Measurements from ENCODE around the gene CASP2. TPM values are rescaled to one million over a fixed set of nuclear protein-coding genes. Genes with fewer than 3 reads are reported as not detected.

Gene CASP2
- total and polyA plus RNA-seq, 2 of the 8 experiments (the other 6 are each of a cell fraction or from before 2014, with no cell fraction given) = 23.7 to 35.3 TPM

DNA sequence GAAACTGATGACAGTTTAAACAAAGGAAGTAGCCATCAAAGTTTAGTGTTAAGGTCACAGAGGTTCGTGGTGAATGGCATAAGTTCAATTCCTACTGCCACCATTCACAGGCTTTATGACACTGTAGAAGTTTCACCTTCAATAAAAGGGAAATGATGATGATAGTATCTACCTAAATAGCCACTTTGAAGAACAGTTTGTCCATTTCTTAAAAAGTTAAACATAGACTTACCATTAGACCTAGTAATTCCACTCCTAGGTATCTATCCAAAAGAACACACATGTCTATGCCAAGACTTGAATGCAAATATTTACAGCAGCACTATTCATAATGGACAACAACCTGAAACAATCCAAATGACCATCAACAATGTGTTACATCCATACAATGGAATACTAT is 43.8 kb upstream of the CASP2 start:
- H3K79me2 ChIP-seq (ENCODE audit: control insufficient read depth in 1 of 2, insufficient read depth in 2 of 2, low read length in 2 of 2) = no peaks in the 10 kb centered on the region
- no peaks in the 10 kb centered on the region for H3K79me1 ChIP-seq (ENCODE audit: low read depth, low read length)
- no peak overlapping the region for H3K4me3 ChIP-seq (ENCODE audit: extremely low read depth in 1 of 4, insufficient read depth in 2 of 4, low read depth in 3 of 4, low read length in 4 of 4)
- ChIA-PET CTCF (ENCODE audit: partially characterized antibody) (interaction anchor here (0.6 to 6.5 kb wide), 6 partner anchors 11 to 277 kb away, joined by 3 to 91 read pairs (median 5); no protein-coding TSS in a partner anchor), POLR2A (ENCODE audit: partially characterized antibody) (no interaction called here)
- no peak overlapping the region for H3K9ac ChIP-seq (replicated peaks in 1 of 4; ENCODE audit: extremely low read depth in 1 of 4, low read depth in 3 of 4, low read length in 3 of 4)
- FAIRE-seq = no peak
- WGBS, 2 experiments (ENCODE audit: extremely low coverage in 1 of 2, insufficient coverage in 1 of 2, insufficient read length in 1 of 2, insufficient replicate concordance in 2 of 2, low coverage in 1 of 2, low lambda C conversion rate in 2 of 2, missing lambda C conversion rate in 1 of 2) = 100% methylated on average over 1 of the region's 1 CpG; no CpG with 5 or more reads in 1 of the 2 experiments
- no peak overlapping the region for H3K56ac ChIP-seq (replicated peaks; ENCODE audit: insufficient read length, low read depth, low read length)
- no peak overlapping the region for H2BK20ac ChIP-seq (ENCODE audit: low read length)
- H3K23me2 ChIP-seq (ENCODE audit: low read depth, low read length) = no peaks in the 10 kb centered on the region
- no peaks in the 10 kb centered on the region for H4K20me1 ChIP-seq (replicated peaks in 1 of 2; ENCODE audit: control insufficient read depth in 1 of 2, insufficient read depth in 2 of 2, low read length in 2 of 2)
- H2BK15ac ChIP-seq (ENCODE audit: low read length) = no peak overlapping the region
- H4K5ac ChIP-seq (ENCODE audit: insufficient read length, low read depth, low read length) = no peak overlapping the region
- H3K4me1 ChIP-seq (replicated peaks in 1 of 4; ENCODE audit: control insufficient read depth in 3 of 4, insufficient read depth in 4 of 4, low read length in 3 of 4) = no peaks in the 10 kb centered on the region
- no peaks in the 10 kb centered on the region; a peak in 2 of 7 replicates for H3K27me3 ChIP-seq (replicated peaks in 1 of 4; ENCODE audit: control insufficient read depth in 3 of 4, extremely low read depth in 1 of 4, insufficient read depth in 3 of 4, low read length in 3 of 4)
- H3K4ac ChIP-seq (replicated peaks; ENCODE audit: insufficient read length, low read depth, low read length) = no peak overlapping the region
- H4K91ac ChIP-seq (replicated peaks; ENCODE audit: insufficient read length, low read length) = no peak overlapping the region
- H3K4me2 ChIP-seq (ENCODE audit: insufficient read depth in 1 of 2, low read depth in 2 of 2, low read length in 2 of 2) = no peak overlapping the region
- TF ChIP-seq EP300 (IDR thresholded peaks at IDR 0.05; ENCODE audit: borderline replicate concordance in 1 of 2, low read depth in 2 of 2, low read length in 2 of 2) = no peak
- no peak overlapping the region for H2BK5ac ChIP-seq (ENCODE audit: low read depth, low read length)
- H3K14ac ChIP-seq (ENCODE audit: insufficient read length) = no peak overlapping the region
- H2BK120ac ChIP-seq (replicated peaks; ENCODE audit: low read depth, low read length) = no peak overlapping the region
- no peaks in the 10 kb centered on the region for H3K9me3 ChIP-seq (ENCODE audit: insufficient read depth in 2 of 2, low read depth in 1 of 2, low read length in 1 of 2)
- no peak overlapping the region for H2BK12ac ChIP-seq (ENCODE audit: low read depth, low read length)
- H2AFZ ChIP-seq (ENCODE audit: low read length) = no peak overlapping the region
- no peak overlapping the region for H3K23ac ChIP-seq (ENCODE audit: insufficient read length)
- no peaks in the 10 kb centered on the region for H3K36me3 ChIP-seq (ENCODE audit: control insufficient read depth in 2 of 4, insufficient read depth in 4 of 4, low read length in 3 of 4)
- no peak for DNase-seq (ENCODE audit: low read depth in 1 of 2, low spot score in 2 of 2)
- no peak overlapping the region for H2AK5ac ChIP-seq (ENCODE audit: low read depth, low read length)
- no peak overlapping the region for H4K8ac ChIP-seq (ENCODE audit: extremely low read depth, insufficient read depth, low read length)
- H3K27ac ChIP-seq (ENCODE audit: low read depth, low read length) = no peak overlapping the region
- H3K18ac ChIP-seq (ENCODE audit: extremely low read depth, low read length) = no peak overlapping the region

Data from H1 (cell line).